Hepatocyte (in vitro differentiated cells): ENCODE data around the gene PKP1.

Experiments
- EZH2 ChIP-seq: fragments of 200-600 bp; sonication (generic); IDR thresholded peaks from 2 replicates; pipeline ENCODE4 v1.6.1; 2016; ENCODE audit warnings: antibody characterized with exemption, mild to moderate bottlenecking, borderline replicate concordance
- EZH2phosphoT487 ChIP-seq: fragments of 200-600 bp; sonication (generic); IDR thresholded peaks from one replicate; pipeline ENCODE4 v1.6.1; 2018; ENCODE audit warnings: antibody characterized with exemption, mild to moderate bottlenecking, low read depth, moderate library complexity; ENCODE audit not compliant: unreplicated experiment, severe bottlenecking
- TF ChIP-seq, protein P1 (sequence below): fragments of 200-600 bp; sonication (generic); IDR thresholded peaks from 2 replicates; pipeline ENCODE4 v1.5.1; 2016; ENCODE audit warnings: antibody characterized with exemption, mild to moderate bottlenecking; ENCODE audit not compliant: poor library complexity

DNA sequence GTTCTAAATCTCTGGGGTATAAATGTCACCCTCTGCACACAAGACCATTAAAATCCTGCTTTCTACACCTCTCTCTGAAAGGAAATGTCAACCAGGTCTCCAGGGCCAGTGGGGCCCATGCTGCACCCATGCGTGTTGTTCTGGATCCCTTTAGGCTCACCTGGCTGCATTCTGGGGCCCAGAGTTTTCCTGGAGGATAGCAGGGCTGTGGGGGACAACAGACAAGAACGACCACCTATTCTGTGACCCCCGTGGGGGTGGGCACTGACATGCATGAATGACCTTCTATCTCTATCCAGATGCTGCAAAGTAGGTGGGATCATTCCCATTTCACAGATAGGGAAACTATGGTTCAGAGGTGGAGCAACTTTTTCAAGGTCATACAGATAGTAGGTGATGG lies 52.6 kb downstream of the PKP1 start:
- TF ChIP-seq, protein P1, sequence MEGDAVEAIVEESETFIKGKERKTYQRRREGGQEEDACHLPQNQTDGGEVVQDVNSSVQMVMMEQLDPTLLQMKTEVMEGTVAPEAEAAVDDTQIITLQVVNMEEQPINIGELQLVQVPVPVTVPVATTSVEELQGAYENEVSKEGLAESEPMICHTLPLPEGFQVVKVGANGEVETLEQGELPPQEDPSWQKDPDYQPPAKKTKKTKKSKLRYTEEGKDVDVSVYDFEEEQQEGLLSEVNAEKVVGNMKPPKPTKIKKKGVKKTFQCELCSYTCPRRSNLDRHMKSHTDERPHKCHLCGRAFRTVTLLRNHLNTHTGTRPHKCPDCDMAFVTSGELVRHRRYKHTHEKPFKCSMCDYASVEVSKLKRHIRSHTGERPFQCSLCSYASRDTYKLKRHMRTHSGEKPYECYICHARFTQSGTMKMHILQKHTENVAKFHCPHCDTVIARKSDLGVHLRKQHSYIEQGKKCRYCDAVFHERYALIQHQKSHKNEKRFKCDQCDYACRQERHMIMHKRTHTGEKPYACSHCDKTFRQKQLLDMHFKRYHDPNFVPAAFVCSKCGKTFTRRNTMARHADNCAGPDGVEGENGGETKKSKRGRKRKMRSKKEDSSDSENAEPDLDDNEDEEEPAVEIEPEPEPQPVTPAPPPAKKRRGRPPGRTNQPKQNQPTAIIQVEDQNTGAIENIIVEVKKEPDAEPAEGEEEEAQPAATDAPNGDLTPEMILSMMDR = no peak
- TF ChIP-seq EZH2phosphoT487 (no peak), EZH2 (no peak)
